NCI-H2196 (cell line): ENCODE measurements around the gene VIPR2.

Experiments
- DNase-seq: peaks from one replicate; lab custom pipeline; 2025; ENCODE audit not compliant: unreplicated experiment; lab: John Stamatoyannopoulos, UW

Gene VIPR2

GRCh38 chr7:159121476-159121875 lies 23.2 kb downstream of the VIPR2 start:
- no peak for DNase-seq

DNA sequence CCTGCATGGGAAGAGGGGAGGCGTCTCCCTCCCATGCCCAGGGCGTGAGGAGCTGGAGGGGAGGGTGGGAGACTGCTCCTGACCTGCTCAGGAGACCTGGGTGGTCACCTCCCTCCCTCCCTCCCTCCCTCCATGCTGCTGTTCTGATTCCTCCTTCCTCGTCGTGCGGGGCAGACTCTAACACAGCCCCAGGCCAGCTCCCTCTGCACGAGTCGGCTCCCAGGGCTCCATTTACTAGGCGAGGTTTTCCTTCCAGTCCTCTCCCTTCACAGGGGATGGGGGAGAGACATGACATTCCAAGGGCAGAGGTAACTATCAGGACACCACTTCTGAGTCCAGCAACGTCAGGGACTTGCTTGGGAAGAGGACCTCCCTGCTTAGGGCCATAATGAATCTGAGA lies 23.6 kb downstream of the VIPR2 start:
- no peak for DNase-seq

GRCh38 chr7:159120540-159120919 lies 24.1 kb downstream of the VIPR2 start:
- DNase-seq = no peak

DNA sequence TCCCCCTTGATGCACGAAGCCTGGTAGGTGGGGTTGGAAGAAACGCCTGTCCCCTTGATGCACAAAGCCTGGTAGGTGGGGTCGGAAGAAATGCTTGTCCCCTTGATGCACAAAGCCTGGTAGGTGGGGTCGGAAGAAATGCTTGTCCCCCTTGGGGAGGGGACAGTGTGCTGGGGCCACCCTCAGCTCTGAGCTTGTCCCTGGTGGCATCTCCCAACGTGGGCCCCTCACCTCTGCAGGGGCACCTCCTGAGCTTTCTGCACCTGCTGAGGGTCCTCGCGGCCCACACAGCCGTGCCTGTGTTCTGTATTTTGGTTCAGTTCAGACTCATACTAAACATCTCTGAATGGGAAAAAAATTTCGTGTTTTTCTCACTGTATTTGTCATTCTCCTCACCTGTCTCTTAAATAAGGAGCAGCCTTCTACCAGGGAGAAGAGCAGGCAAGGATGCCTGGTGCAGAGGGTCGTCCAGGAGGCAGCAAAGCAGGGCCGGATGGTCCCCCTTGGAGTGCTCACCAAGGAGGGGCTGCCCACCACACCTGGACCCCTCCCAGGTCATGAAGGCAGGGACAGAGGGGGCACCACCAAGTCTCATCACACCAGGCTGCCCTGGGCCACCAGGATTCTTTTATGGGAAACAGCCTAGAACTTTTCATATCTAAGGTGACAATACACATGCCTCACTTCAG lies 24.7 kb downstream of the VIPR2 start:
- no peak for DNase-seq

DNA sequence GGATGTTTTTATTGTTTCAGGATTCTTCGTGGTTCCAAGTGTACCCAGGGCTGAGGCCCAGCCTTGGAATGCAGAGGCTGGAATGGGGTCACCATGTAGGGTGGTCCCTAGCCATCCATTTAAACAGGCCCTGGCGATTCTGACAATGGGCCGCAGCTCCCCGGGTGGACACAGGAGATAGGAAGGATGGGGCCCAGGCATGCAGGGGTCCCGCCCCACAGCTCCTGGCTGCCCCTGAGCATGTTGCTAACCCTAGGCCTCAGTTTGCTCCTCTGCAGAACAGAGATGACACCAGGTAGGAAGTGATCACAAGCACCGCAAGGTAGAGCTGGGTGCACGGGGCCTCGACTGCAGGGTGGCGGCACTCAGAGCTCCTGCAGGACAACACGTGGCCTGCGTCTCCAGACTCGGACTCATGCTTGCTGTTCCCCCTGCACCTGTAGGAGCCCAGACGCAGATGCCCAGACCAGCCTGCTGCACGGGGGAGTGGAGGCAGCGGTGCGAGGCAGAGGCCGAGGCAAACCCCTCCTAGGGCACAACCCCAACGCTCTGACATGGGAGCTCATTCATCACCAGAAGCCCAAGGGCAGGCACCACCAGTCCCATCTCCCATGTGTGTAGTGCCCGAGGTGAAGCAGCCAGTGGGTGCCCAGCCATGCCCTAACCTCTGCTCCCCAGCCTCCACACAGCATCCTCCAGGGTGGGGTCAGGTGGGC lies 25.5 kb downstream of the VIPR2 start:
- no peak for DNase-seq

DNA sequence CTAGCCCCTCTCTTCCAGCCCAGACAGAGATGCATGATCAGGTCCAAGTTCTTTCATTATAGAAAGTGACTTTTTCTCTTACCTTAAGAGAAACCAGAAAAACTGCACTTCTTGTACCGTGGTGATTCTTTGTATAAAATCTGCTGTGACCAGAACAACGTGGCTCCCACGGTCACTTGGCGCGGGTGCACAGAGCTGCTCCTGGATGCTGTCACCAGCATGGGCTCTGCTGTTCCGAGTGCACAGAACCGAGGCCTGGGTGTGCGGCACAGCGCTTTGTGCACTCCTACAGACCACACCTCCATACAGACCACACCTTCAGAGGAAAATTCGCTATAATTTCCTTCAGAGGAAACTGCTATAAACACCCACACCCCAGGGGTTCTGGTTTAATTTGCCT lies 26.0 kb downstream of the VIPR2 start:
- no peak for DNase-seq

DNA sequence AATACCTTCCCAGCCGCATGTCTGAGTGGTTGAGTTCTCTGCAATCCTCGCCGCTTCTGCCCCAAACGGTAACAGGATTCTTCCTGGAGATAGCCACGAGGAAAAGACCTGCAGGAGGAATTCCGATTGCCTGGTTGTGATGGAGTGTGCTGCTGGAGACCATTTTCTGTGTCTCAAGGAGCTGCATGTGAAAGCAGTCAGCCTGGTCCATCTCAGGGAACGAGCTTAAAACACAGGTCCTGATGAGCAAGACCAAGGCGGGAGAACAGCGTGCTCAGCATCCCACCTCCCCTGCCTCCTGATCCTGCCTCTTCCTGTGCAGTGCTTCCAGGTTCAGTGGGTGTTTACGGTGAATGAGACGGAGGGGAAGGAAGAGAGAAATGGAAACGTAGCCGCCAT lies 26.5 kb downstream of the VIPR2 start:
- DNase-seq = no peak

DNA sequence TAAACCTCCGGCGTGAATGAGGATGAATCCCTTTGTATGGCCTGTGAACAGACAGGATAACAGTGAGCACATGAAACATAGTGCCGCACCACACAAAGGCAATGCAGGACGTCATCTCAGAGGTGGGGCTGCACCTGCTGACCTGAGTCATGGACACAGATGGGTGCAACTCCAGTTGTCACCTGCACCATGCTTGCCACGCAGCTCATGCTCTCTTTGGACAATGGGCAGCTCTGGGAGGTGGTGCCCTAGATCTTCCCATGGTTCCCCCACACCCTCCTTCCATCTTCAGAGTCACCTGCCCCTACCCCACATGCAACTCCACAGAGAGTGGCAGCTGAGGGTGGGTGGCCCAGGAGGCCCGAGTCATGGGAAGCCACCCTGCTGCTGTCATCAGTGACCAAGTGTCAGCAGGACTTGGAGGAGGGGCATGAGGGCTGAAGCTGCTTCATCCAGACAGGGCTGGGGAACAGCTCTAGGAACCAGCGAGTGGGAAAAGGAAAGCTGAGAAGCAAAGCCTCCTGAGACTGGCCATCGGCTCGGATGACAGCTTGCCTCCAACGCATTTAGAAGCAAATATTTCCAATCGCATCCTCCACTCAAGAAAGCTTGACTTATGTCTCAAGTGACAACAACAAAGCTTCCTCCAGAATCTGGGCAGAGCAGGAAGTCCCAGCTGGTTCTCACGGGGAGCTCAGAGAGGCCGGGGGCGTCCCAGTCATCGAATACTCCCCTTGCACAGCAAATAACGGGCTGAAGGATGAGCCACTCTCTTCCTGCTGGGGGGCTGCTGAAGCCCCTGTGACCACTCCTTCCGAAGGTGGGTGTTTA lies 27.1 kb downstream of the VIPR2 start:
- no peak for DNase-seq

DNA sequence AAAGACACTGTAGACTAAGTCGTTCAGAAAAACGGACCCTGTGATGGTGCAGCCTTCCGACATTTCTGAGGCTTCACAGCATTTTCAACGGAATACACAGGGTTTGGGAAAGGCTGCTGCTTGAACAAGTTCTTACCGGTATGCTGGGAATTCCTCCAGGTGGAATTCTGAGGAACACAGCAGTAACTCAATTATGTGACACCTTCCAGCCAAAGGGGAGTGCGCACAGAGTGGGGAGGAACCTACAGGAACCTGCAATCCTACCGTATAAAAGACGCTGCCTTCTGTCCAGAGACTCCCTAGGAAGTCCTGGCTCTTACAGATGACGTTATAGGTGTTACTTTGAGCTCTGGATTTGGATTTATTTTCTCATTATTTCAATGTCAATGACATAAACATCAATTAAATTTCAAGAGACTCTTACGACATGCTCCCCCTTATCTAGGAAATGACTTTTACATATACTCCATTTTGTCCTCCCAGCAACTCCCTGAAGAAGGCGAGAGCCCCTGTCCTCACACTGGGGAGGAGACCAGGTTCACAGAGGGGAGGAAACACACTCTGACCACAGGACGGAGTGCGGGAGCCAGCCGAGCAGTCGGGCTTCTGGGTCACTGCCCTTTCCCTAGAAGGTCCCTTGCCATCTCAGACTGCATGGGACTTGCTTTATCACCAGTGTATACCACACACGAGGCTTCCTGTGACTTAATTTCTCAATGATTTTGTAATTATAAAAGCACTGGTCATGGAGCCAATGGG lies 27.9 kb downstream of the VIPR2 start:
- DNase-seq = no peak

GRCh38 chr7:159115601-159116501 lies 28.8 kb downstream of the VIPR2 start:
- no peak for DNase-seq

DNA sequence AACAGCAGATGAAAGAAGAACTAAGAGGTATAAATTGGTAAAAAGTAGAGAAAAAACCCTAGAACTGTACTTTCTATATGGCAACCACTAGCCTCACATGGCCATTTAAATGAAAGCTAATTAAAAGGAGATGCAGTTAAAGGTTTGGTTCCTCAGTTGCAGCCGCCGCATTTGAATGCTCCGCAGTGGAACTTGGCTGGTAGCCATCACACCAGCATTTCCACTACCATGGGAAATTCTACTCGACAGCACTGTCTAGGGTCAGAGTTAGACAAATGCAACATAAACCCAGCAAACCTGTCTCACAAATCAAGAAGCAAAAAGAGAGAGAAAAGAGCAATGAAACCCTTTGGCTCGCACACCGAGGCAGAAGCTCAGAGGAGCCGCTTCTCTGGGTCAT lies 29.7 kb downstream of the VIPR2 start:
- no peak for DNase-seq

DNA sequence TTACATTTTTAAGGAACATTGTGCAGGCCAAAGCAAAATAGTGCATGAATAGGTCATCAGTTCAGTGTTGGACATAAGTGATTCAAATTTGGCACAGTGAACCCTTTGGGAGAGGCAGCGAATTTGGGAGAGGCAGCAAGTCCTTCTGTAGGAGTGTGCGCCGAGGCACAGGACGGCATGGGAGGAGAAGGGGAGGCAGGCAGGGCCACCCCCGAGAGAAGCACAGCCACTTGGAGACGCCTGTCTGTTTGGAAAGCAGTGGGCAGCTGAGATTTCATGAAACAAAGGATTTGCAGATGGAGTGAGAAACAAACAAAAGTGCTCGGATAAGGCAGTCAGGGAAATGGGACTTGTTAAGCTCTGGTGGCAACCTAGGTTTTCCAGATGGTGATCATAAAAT lies 30.6 kb downstream of the VIPR2 start:
- no peak for DNase-seq

- DNase-seq = no peak
These were observed 31.6 kb downstream of the VIPR2 start for GRCh38 chr7:159113056-159113455.

DNA sequence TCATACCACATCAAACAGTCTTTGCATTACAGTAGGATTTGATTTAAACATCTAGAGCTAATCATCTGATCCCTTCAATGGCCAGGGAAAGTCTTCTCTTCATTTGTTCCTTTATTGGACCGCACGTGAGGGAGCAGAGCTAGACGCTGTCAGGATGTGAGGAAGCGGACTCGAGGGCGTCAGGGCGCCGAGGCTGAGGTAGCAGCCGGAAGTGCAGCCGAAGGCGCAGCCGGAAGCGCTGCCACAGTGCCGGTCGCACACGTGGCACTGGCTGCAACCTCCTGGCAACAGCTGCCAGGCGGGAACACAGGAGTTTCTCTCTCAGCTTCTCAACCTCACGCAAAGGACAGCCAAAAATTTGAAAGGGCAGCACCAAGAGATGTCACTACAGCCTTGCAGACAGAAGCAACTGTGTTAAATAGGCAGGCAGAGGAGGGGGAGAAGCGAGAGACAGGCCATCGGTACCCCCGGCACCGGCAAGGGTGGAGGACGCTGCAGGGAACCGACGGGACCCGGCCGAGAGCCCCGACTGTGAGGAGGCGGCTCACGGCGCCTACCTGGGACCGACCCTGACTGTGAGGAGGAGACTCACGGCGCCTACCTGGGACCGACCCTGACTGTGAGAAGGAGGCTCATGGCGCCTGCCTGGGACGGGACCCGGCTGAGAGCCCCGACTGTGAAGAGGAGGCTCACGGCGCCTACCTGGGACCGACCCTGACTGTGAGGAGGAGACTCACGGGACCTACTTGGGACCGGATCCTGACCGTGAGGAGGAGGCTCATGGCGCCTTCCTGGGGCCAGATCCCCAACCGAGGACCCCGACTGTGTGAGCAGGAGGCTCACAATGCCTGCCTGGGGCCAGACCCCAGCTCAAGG lies 32.3 kb downstream of the VIPR2 start:
- no peak for DNase-seq

DNA sequence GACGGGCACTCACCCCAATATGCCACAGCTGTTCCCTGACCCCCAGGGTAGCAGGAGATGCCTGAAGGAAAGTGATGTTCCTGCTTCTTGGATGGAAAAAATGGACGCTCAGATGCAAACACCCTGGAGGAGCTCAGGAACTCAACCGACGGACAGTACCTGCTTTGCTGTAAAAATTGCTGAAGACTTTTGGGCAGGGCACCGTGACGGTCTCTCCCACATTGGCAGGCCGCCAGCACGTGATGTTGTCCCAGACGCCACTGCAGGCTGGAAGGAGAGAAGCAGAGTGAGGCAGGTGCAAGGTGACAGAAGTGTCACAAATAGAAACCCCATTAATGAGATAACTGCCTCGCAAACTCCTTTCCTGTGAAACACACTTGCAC lies 35.0 kb downstream of the VIPR2 start:
- DNase-seq = no peak

- no peak for DNase-seq
These were observed 35.6 kb downstream of the VIPR2 start for GRCh38 chr7:159108941-159109652.

GRCh38 chr7:159108491-159108890 lies 36.2 kb downstream of the VIPR2 start:
- DNase-seq = no peak

DNA sequence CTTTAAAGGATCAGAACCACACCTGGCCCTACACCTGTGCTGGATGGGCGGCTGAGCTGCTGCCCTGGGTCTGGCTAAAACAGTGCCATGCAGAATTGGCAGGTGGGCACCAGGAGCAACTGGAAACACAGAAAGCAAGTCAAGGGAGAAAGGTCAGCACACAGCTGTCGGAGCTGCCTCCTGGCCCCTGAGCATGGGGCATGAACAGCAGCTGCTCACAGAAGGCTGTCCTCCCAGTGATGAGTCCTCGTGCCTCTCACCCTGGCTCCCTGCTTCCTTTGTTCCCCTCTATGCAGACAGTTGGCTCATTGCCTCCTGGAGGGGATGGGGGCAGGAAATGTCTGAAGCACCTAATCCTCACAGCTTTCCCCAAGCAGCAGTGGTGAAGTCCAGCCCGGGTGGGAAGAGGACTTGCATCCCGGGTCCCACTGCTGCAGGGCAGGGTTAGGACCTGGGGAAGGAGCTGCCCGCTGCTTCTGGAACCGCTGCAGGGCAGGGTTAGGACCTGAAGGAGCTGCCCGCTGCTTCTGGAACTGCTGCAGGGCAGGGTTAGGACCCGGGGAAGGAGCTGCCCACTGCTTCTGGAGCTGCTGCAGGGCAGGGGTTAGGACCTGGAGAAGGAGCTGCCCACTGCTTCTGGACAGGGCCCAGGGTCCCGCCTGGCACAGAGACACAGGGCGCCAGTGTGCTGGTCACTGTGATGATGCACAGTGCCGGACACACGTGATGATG lies 37.3 kb downstream of the VIPR2 start:
- no peak for DNase-seq
